ENCODE results near the gene PKLR.
A peak's percentile ranks its signal among the peaks of the same experiment; 100 is the strongest.

Gene PKLR

DNA sequence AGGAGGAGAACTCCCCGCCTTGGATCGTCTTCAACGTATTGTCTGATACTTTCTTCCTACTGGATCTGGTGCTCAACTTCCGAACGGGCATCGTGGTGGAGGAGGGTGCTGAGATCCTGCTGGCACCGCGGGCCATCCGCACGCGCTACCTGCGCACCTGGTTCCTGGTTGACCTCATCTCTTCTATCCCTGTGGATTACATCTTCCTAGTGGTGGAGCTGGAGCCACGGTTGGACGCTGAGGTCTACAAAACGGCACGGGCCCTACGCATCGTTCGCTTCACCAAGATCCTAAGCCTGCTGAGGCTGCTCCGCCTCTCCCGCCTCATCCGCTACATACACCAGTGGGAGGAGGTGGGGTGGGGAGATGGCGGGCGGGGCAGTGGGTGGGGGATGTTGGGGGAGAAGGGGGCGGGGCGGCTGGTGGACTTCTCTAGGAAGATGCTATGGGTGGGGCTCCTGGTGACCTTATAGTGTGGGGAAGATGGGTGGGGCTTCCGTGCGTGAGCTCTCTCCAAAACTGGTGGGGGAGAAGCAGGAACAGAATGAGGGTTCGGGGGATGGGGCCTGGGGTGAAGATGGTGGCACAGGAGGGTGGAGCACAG, 18.6 kb downstream of the PKLR start:
- no peak for DNase-seq

DNA sequence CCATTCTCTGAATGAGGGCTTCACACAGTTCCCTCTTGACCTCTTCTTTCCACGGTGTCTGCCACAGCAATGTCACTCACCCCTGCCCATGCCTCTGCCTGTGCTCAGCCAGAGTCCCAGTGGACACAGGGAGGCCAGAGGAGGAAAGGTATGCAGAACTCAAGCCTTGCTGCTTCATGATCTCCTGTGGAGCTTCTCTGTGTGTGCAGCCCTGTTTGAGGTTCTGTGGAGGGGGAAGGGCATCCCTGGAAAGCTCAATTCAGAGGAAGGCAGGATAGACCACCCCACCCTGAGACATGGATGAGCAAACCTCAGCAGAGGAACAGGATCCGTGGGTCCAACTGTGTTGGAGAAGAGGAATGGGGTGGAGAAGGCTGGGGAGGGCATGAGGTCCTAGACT, 22.0 kb downstream of the PKLR start:
- DNase-seq = no peak

DNA sequence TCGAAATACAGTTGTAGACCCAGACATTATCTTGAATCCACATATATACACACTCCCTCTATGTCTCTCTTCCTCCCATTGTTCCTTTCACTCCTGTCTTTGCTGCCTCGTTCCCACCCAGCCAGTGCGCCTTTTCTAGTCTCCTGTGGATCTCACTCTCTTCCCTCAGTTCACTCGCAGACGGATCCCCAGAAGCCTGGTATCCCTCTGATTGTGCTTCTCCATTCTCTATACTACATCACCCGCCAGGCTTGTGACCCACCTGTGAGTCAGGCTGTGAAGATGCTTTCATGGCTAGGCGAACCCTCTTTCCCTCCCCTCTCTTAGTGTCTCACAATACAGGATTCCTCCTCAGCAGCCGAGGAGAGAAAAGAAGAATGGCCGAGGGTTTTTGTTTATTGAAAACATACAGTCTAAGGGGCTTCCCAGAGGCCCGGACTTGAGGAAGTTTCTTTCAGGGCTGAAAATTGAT, 22.5 kb downstream of the PKLR start:
- no peak for DNase-seq

DNA sequence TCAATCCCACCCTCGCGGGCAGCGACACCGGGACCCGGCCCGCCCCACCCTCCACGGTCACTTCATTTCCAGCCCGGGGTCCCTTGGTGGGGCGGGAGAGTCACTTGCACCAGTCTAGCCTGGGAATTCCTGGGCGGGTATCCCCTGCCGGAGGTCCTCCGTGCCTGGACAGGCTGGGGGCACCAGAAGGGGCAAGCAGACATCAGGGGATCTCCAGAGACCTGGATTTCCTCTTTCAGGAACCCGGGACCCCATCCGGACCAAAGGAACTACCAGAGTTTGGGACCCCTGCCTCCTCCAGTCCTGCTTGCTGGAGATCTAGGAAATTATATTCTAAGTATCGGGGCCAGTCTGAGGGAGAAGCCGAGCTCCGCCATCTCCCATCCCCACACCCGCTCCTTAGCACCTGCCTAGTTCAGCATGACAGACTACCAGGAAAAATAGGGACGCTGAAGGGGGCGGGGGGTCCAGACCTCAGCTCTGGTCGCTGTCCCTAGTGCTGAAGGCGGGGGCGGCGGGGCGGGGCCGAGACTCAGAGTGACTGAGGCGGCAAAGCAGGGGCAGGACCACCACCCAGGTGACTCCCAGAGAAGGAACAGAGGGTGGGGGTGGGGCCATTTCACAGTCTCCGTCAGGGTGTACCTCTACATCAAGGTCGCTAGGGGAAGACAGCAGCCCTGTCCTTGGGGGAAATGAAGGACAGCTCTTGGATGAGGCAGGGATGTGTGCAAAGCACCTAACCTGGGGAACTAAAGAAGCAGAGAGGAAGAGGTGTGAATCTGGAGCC, 23.1 kb downstream of the PKLR start:
- DNase-seq = no peak

DNA sequence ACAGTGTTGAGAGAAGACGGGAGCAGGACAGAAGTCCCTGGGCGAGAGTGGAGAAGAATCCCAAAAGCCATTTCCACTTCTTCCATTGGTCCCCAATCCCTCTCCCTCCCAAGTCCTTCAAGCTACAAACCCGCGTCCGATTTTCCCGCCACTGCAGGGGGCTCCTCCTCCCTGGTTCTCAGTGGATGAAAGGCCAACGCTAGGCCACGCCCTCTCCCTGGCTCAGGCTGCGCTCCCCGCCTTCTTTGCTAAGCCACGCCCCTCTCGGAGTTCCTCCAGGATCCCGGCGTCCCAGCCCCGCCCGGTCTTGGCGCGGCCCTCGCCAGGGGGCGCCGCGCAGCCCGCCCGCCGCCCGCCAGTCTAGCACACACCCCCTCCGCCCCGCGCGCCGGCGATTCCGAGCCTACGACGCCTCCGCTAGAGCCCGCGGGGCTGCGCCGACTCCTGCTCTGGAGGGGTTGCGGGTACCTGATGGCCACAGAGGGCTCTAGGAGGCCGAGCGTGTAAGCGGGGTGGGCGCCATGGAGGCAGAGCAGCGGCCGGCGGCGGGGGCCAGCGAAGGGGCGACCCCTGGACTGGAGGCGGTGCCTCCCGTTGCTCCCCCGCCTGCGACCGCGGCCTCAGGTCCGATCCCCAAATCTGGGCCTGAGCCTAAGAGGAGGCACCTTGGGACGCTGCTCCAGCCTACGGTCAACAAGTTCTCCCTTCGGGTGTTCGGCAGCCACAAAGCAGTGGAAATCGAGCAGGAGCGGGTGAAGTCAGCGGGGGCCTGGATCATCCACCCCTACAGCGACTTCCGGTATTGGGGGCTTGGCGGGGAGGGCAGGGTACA, 24.0 kb downstream of the PKLR start, which contains the start of gene HCN3:
Gene HCN3, plus strand, starts transcription at position 394 of the 832 bp plus-strand sequence. Its CDS starts 128 bp downstream, at position 522.
- peak; percentile 51 for DNase-seq

DNA sequence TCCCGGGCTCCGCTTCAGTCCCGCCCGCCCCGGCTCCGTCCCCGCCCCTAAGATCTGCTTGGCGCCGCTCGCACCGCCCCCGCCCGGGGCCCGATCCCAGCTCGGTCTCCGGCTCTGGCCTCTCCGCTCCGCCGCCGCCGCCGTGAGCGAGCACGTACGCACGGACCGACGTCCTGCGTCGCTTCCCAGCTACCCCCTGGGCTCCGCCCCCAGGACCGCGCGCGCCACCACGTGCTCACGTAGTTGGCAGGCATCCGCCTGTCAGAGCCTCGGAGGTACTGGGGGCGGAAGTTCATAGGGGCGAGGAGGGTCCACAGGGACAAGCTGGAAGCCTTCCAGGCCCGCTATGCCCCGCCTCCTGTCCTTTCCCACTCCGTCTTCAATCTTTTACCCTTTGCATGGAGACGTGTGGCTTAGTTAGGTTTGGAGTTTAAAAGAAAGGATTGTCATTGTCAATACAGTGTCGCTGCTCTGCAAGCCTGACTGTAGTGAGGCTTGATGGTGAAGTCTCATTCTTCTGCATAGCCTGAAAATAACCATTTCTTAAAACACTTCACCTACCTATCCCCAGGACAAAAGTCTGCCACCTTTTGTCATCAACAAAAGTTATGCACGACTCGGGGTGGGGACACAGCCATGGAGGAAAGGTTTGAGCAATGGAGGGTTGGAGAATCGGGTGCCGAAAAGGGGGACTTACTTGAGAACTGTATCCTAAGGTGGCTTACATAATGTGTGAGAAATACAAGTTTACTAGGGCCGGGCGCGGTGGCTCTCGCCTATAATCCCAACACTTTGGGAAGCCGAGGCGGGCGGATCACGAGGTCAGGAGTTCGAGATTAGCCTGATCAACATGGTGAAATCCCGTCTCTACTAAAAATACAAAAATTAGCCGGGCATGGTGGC, 27.6 kb downstream of the PKLR start, which contains the start of gene CLK2:
Gene CLK2, minus strand, starts transcription at position 162 of the 903 bp plus-strand sequence. CDS start 2,527 bp downstream, outside the sequence.
- peak; percentile 39 for DNase-seq

DNA sequence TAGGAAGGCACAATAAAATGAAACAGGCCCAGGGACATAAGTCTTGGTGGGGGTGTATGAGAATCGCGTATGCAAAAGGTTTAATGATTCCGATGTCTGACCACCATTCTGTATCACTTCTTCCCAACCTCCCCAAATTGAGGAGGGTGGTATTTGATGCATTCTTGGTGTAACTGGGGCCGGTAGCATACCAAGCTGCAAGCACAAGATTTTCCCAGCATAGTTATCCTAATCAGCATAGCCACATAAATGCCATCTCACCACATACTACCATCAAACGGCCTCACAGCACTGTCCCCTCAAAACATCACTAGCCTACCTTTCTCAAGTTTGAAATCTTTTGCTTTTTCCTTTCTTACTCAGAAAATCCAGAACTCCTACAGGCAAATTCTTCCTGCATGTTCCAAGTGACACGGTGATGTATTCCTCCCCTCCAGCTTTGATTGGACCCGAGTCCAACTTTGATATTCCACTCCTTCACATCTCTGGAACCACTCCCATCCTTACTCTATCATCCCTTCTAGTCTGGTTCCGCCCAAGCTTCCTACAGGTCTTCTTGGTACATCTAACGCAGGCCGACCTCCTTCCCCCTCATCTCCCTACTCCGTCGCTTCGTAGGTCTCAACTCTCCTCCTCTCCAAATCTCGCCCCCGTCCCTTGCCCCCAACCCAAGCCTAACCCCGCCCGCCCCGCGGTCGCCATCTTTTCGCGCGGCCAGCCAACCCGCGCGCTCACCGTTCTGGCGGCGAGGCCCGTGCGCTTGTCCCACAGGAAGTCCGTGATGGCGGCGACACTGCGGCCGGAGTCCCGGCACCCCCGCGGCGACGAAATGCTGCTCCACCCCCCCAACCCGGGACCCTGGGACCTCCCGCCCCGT, 28.5 kb downstream of the PKLR start:
- no peak for DNase-seq

DNA sequence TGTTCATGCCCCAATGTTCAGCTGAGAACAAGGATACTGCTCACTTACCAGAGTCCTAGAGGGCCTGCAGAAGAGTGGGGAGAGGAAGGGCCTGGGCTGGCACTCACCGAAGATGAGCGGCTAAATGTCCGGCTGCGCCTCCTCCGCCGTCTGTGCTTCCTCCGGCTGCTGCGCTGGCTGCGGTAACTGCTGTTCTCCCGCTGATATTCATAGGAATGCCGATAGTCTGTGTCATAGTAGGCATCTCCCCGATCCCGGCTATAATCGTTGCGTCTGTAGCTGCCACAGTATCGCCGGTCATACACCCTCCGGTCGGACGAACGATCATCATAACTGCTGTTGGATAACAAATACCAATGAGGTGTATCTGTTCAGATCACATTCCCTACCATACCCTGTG, 31.9 kb downstream of the PKLR start:
- no peak for DNase-seq

DNA sequence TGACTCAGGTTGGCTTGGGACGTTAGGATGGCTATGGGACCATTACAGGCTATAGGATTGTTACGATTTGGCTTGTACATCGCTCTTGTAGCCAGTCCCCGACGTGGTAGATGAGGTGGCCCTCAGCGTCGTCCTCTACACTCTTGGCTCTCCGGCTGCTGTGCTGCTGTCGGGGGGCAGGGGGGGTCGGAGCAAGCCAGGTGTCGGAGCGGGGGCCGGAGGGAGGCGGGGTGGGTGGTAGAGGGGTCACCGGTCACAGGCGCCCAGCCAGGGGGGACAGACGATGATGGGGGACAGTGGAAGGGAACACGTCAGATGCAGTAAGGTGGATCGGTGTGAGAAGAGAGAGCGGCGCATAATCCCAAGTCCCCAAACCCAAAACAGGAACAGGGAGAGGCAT, 32.6 kb downstream of the PKLR start:
- no peak for DNase-seq

DNA sequence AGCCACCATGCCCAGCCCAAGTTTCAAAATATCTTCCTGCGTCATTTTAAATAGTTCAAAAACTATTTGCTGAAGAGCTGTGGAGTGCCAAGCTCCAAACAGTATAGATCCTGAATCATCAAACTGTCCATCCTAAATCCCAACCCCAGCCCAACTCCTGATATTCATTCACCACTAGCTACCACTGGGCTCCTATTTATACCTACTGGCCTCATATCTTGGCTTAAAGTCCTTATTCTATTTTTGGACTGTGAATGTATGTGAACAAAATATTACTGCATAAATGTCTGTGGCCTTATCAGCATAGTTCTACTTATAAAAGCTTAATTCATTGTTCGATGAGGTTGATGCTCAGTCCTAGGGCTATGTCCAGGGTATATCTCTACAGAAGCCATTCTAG, 33.9 kb downstream of the PKLR start:
- no peak for DNase-seq

DNA sequence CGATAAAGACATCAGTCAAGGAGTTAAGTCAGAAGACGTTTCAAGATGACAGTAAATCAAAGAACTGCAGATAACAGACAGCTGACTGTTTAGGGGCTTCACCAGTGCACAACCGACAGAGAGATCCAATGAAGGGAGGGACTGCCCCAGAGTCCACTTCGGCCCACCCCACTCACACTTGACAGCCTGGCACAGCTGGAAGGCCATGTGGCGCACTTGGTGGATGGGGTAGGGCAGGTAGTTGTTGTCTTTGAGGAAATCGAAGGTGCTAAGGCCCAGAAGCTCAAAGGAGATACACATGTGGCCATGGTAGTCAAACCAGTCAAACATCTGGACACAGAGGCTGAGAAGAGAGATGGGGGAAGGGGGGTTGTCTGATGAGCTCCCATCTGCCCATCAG, 34.7 kb downstream of the PKLR start:
- DNase-seq = no peak

DNA sequence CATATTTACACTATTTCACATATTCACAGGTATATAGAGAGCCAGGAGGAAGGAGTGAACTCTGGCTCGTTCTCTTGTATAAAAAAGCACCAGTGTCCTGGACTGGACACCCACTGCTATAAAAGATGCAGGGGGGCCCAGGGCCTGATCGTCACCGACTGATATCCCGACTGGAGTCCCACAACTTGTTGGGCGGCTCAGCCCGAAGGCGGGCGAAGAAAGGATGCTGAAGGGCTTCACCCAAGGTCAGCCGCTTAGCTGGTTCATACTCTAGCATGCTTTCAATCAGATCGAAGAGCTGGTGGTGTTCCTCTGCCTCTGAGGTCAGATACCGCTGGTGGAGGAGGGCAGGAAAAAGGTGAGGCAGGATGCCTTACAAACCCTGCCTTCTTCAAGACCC, 38.2 kb downstream of the PKLR start:
- DNase-seq = no peak

DNA sequence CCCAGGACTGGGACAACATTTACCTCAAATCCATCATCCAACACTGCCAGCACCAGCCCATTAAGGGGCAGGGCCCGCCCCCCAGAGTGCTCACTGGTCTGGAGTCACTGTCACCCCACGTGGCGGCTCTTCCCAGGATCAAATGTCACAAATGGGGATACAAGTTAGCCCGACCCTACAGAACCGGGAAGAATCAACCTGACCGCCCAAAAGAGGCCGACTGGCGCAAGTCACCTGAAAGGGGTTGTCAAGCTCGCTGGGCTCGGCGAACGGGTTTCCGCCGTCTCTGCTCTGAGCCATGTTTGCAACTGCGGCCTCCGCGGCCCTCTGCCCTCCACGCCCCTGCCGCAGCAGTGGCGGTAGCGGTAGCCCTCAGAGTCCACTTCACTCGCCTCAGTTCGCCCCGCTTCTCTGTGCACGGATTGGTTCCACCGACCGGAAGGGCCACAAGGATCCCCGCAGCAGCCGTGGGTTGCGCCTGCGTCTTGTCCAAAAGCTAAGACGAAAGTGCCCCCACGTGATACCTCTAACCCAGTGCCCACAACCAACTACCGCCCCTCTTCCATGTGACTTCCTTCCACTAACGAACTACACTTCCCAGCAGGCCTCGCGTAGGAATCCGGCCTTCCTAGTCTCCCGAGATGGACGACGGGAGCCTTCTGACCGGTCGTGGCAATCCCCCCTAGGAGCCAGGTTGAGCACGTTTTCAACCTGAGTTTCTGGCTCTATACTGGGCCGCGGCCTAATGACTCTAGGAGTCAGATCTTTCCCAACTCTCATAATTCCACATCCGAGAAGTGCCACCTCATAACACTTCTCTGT, 39.2 kb downstream of the PKLR start, which contains the start of gene SCAMP3:
Gene SCAMP3, minus strand, starts transcription at position 509 of the 822 bp plus-strand sequence. Its CDS starts 209 bp downstream, at position 300.
- DNase-seq = no peak

DNA sequence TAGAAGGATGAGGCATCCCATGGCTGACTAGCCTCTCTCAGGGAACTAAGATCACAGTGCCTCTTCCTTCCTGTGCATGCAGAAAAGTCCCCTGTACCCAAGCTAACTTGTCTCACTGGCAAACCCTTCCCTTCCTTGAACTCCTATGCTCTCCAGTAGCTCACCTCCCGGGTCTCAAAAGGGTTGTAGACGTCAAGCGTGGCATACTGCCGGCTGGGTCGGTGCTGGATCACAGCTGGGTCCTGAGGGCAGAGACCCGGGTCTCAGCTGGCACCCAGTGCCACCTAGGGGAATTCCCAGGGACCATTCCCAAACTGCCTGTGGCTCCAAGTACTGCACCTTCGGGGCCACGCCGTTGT, 39.8 kb downstream of the PKLR start:
- no peak for DNase-seq

DNA sequence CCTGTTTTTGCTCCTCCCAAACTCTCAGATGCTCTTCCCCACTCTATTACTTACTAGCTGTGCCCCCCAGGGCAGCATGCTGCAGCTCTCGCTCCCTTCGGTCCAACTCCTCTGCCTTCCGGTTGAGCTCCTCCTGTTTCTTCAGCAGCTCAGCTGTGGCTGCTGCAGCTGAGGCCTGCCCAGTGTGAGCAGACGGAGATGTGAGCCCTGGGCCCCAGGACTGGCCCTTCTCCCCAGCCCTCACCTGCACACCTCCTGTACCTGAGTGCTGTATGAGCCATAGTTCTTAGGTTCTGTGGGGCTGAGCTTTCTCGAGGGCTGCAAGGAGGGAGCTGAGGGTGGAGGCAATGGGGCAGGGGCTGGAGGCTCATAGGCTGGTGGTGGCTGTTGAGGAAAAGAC, 41.0 kb downstream of the PKLR start:
- no peak for DNase-seq

DNA sequence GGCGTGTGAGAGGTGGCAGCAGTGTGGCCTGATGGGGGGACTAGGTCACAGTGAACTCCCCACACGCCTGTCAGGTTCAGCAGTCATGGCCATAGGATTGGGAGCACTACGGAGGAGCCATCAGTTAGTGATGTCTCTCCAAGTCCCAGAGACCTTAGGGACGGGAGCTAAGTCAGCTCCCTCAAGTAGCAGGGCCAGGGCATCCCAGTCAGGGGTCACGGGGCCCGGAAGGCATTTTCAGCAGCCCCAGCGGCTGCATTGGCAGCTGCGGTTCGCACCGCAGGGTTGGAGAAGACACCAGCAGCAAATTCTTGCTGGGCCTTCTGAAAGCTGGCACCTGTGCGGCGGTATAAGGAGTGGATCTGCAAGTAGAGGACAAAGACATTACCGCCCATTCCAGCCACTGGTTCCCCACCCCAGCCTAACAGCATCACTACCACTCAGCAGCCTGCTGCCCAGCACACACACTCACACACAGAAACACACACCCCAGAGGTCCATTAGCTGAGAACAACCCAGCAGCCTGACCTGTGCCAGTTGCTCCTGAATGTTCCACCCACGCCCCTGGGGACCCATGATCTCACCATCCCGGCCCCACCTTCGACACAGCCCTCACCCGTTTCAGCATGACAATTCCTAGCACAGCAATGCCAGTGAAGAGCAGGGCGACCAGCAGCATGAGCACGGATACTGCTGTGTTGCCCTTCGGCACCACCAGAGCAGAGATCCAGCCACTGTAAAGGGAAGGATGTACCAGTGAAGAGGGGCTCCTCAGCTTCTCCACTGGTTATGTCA, 45.0 kb downstream of the PKLR start:
- DNase-seq = no peak

DNA sequence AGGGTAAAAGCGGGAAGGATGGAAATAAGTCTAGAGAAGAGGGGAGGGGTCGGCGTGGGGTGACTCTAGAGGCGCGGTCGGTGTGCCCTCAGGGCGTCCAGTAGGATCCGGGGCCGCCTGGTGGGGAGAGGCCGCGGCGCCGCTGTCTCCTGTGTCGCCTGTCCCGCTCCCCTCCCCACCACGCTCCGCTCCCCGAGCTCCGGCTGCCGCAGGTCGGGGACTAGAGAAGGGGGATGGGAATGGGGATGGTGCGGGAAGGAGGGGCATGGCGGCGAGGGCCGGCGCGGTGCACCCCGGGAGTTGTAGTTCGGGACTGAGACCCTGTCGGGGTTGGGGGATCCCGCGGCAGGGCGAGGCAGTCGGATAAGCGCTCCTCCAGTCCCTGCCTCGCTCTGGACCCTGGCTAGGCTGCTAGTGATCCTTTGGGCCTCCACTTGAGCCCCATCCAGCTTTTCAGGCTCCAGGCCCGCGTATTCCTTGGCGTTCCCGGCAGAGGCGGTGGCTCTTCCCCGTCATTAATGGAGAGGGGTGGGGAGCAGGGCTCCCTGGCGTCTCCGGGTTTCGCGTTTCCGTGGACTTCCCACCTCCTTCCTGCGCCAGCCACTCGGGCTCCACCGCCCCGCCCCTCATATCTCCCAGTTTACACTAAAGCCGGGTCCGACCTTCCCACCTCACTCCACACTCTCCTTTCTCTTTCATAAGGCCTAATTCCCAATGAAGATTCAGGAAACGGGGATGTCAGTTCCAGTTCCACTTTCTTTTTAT, 45.8 kb downstream of the PKLR start, which contains the start of gene ENTREP3:
Gene ENTREP3, minus strand, starts transcription at position 241 of the 765 bp plus-strand sequence. CDS start 606 bp downstream, outside the sequence.
- DNase-seq = no peak

DNA sequence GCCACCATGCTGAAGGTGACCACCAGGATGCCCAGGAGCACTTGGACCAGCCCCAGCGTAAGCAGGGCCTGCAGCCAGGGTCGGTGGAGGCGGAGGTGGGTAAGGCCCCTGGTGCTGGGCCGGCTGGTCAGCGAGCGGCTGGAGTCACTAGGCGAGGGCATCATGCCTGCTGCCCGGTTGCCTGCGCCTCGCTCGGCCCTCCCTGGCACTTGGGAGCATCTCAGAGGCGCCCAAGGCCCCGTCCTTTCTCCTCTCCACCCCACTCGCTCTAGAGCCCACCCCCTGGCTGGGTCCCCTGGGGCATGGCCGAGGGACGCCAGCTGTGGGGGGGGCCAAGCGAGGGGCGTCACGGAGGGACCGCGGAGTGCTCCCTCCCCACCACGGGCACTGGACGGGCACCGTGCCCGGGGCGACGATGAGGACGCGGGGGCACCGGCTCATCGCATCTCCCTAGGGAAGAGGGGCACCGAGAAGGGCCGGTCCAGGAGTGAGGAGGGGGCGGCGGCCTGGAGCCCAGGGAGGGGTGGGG, 46.5 kb downstream of the PKLR start:
- no peak for DNase-seq
